Neural cell (in vitro differentiated cells): ENCODE data around the gene TIMM22.

Experiments
- CTCF ChIP-seq: fragments of 450-650 bp; IDR thresholded peaks from 2 replicates; pipeline ENCODE4 v1.5.1; 2014; ENCODE audit warnings: antibody characterized with exemption, mild to moderate bottlenecking, moderate library complexity; ENCODE audit not compliant: poor library complexity, severe bottlenecking
- EP300 ChIP-seq: fragments of 450-650 bp; conservative IDR thresholded peaks from 2 replicates; pipeline ENCODE4 v1.6.1; 2014; ENCODE audit warnings: antibody characterized with exemption, mild to moderate bottlenecking, moderate library complexity; ENCODE audit not compliant: poor library complexity, severe bottlenecking
- EZH2 ChIP-seq: fragments of 200-600, 300-800 bp; shearing (Covaris generic), sonication (generic); IDR thresholded peaks from 2 replicates; pipeline ENCODE4 v1.6.1; 2014; ENCODE audit warnings: antibody characterized with exemption, low read length, borderline replicate concordance, mild to moderate bottlenecking; ENCODE audit not compliant: insufficient read depth, poor library complexity, severe bottlenecking
- POLR2AphosphoS5 ChIP-seq: IDR thresholded peaks from 2 replicates; pipeline ENCODE4 v1.6.1; 2012
- SMC3 ChIP-seq: fragments of 450-650 bp; conservative IDR thresholded peaks from 2 replicates; pipeline ENCODE4 v1.6.1; 2014; ENCODE audit warnings: antibody characterized with exemption, mild to moderate bottlenecking, moderate library complexity; ENCODE audit not compliant: poor library complexity
- TAF1 ChIP-seq: IDR thresholded peaks from 2 replicates; pipeline ENCODE4 v1.6.1; 2012; ENCODE audit warnings: low read depth

GRCh38 chr17:1003633-1003971 lies 6.7 kb downstream of the TIMM22 start:
- TF ChIP-seq EZH2 = no peak
- no peak for TF ChIP-seq CTCF
- no peak for TF ChIP-seq POLR2AphosphoS5
- TF ChIP-seq SMC3 = no peak
- no peak for TF ChIP-seq TAF1
- TF ChIP-seq EP300 = no peak
